Peyer's patch (tissue), 4 donors: Measurements from ENCODE around the gene ABCC4.

Experiments used
- POLR2A ChIP-seq, 2 donors: fragments of 450-650 bp; IDR thresholded peaks; one replicate each; pipeline ENCODE4 v1.5.1; 2017; ENCODE audit warnings: antibody characterized with exemption in 2 of 2, mild to moderate bottlenecking in 2 of 2, moderate library complexity in 2 of 2
- TF ChIP-seq, protein P1 (sequence below), 6 experiments: fragments of 450-650 bp in 4 of 6; fragments of 200-600 bp in 2 of 6; sonication (generic) in 1 of 6; IDR thresholded peaks; one replicate each; pipeline ENCODE4 v1.5.1; 2017 to 2019; ENCODE audit warnings: antibody characterized with exemption in 6 of 6, mild to moderate bottlenecking in 3 of 6, moderate library complexity in 1 of 6

DNA sequence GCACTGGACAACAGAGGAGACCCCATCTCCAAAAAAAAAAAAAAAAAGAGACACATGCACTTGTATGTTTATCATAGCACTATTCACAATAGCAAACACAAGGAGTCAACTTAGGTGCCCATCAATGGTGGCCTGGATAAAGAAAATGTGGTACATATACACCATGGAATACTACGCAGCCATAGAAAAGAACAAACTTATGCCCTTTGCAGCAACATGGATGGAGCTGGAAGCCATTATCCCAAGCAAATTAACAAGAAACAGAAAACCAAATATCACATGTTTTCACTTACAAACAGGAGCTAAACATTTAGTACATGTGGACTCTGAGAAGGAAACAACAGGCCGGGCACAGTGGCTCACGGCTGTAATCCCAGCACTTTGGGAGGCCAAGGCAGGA, 155.7 kb downstream of the ABCC4 start:
- TF ChIP-seq, protein P1, sequence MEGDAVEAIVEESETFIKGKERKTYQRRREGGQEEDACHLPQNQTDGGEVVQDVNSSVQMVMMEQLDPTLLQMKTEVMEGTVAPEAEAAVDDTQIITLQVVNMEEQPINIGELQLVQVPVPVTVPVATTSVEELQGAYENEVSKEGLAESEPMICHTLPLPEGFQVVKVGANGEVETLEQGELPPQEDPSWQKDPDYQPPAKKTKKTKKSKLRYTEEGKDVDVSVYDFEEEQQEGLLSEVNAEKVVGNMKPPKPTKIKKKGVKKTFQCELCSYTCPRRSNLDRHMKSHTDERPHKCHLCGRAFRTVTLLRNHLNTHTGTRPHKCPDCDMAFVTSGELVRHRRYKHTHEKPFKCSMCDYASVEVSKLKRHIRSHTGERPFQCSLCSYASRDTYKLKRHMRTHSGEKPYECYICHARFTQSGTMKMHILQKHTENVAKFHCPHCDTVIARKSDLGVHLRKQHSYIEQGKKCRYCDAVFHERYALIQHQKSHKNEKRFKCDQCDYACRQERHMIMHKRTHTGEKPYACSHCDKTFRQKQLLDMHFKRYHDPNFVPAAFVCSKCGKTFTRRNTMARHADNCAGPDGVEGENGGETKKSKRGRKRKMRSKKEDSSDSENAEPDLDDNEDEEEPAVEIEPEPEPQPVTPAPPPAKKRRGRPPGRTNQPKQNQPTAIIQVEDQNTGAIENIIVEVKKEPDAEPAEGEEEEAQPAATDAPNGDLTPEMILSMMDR (IDR thresholded peaks at IDR 0.05): no peak
- no peak for TF ChIP-seq POLR2A (IDR thresholded peaks at IDR 0.05)
